Endodermal cell (in vitro differentiated cells): ENCODE measurements around the gene MIEF1. TPM values are rescaled to one million over a fixed set of nuclear protein-coding genes. Genes with fewer than 3 reads are reported as not detected.

Experiments used
- DNase-seq: peaks from one replicate; pipeline ENCODE4 v3.0.0-alpha.2; 2017
- H3K27ac ChIP-seq: 2 replicates; pipeline ENCODE4 v1.5.1; 2013; ENCODE audit warnings: mild to moderate bottlenecking, low read depth, low read length, moderate library complexity
- H3K27me3 ChIP-seq: 2 replicates; pipeline ENCODE4 v1.6.1; 2013; ENCODE audit warnings: mild to moderate bottlenecking, low read length, moderate library complexity; ENCODE audit not compliant: insufficient read depth, control insufficient read depth, poor library complexity, severe bottlenecking
- H3K36me3 ChIP-seq: 2 replicates; pipeline ENCODE4 v1.7.0; 2013; ENCODE audit warnings: mild to moderate bottlenecking, low read length, moderate library complexity; ENCODE audit not compliant: control insufficient read depth, insufficient read depth
- H3K4me1 ChIP-seq: one replicate; pipeline ENCODE4 v1.7.0; 2013; ENCODE audit warnings: low read length; ENCODE audit not compliant: control insufficient read depth, insufficient read depth
- H3K4me3 ChIP-seq: 2 replicates; pipeline ENCODE4 v1.5.1; 2013; ENCODE audit warnings: mild to moderate bottlenecking, low read length, moderate library complexity
- H3K9ac ChIP-seq: 2 replicates; pipeline ENCODE4 v1.6.1; 2013; ENCODE audit warnings: mild to moderate bottlenecking, low read length, moderate library complexity; ENCODE audit not compliant: poor library complexity, severe bottlenecking; ENCODE audit errors: extremely low read depth
- H3K9me3 ChIP-seq: 2 replicates; pipeline ENCODE4 v1.6.1; 2013; ENCODE audit warnings: mild to moderate bottlenecking, low read length, moderate library complexity; ENCODE audit not compliant: control insufficient read depth
- H3K27ac Mint-ChIP-seq: 2 replicates; pipeline ENCODE4 v1.8.0; 2020; ENCODE audit warnings: mixed read lengths
- H3K27me3 Mint-ChIP-seq: 2 replicates; pipeline ENCODE4 v1.8.0; 2021; ENCODE audit warnings: mild to moderate bottlenecking, mixed read lengths; ENCODE audit not compliant: insufficient read depth
- H3K36me3 Mint-ChIP-seq: 2 replicates; pipeline ENCODE4 v1.8.0; 2020; ENCODE audit warnings: low read depth, mixed read lengths
- H3K4me1 Mint-ChIP-seq: 2 replicates; pipeline ENCODE4 v1.8.0; 2020; ENCODE audit warnings: mixed read lengths
- H3K4me3 Mint-ChIP-seq: 2 replicates; pipeline ENCODE4 v1.8.0; 2020; ENCODE audit warnings: mild to moderate bottlenecking, moderate library complexity, mixed read lengths
- H3K9me3 Mint-ChIP-seq: 2 replicates; pipeline ENCODE4 v1.8.0; 2020; ENCODE audit warnings: mild to moderate bottlenecking, mixed read lengths
- WGBS, 2 experiments: methylation state at CpG; one replicate each; pipeline versions ENCODE4 v1.1.5 to v1.1.7; 2013; ENCODE audit warnings: missing lambda C conversion rate in 2 of 2, mixed read lengths in 1 of 2; ENCODE audit not compliant: insufficient coverage in 1 of 2, insufficient read length in 1 of 2; 5-methylcytosine and 5-hydroxymethylcytosine counted together
- total RNA-seq, 2 donors: library from RNA; stranded (reverse); fragmentation: NEBNext Ultra II Directional in 1 of 2; extraction: Animal tissue kit (Norgen Biotek cat#: 25700) in 1 of 2; gene quantifications; 2 replicates in 1 of 2; 3 replicates in 1 of 2; pipeline ENCODE4 v1.2.1, GENCODE V29; 2021
- TF ChIP-seq, protein P1 (sequence below): fragments of 200-600 bp; sonication (generic); conservative IDR thresholded peaks from 2 replicates; pipeline ENCODE4 v1.5.0; 2021; ENCODE audit warnings: antibody characterized with exemption, mild to moderate bottlenecking

MIEF1 gene
- total RNA-seq, 2 donors from 2014 or later = 36.0 to 43.3 TPM

GRCh38 chr22:39535831-39536449, 33.9 kb downstream of the MIEF1 start:
- TF ChIP-seq, protein P1, sequence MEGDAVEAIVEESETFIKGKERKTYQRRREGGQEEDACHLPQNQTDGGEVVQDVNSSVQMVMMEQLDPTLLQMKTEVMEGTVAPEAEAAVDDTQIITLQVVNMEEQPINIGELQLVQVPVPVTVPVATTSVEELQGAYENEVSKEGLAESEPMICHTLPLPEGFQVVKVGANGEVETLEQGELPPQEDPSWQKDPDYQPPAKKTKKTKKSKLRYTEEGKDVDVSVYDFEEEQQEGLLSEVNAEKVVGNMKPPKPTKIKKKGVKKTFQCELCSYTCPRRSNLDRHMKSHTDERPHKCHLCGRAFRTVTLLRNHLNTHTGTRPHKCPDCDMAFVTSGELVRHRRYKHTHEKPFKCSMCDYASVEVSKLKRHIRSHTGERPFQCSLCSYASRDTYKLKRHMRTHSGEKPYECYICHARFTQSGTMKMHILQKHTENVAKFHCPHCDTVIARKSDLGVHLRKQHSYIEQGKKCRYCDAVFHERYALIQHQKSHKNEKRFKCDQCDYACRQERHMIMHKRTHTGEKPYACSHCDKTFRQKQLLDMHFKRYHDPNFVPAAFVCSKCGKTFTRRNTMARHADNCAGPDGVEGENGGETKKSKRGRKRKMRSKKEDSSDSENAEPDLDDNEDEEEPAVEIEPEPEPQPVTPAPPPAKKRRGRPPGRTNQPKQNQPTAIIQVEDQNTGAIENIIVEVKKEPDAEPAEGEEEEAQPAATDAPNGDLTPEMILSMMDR = no peak

GRCh38 chr22:39536711-39537110, 34.6 kb downstream of the MIEF1 start:
- no peak overlapping the region for H3K9ac ChIP-seq
- no peak overlapping the region for H3K27ac ChIP-seq
- H3K4me1 ChIP-seq = peaks cover 13% of the 10 kb centered on the region
- no peak overlapping the region for H3K4me3 Mint-ChIP-seq
- no peak overlapping the region for H3K27ac Mint-ChIP-seq
- no peaks in the 10 kb centered on the region for H3K27me3 ChIP-seq
- TF ChIP-seq, protein P1 = no peak
- no peaks in the 10 kb centered on the region for H3K36me3 ChIP-seq
- H3K9me3 ChIP-seq = no peaks in the 10 kb centered on the region
- no peaks in the 10 kb centered on the region for H3K36me3 Mint-ChIP-seq
- H3K27me3 Mint-ChIP-seq = peaks cover 5% of the 10 kb centered on the region
- H3K4me1 Mint-ChIP-seq = peaks cover 14% of the 10 kb centered on the region
- 90 to 95% methylated on average over 5 to 8 of the region's 8 CpGs for WGBS, 2 experiments
- DNase-seq = no peak
- no peak overlapping the region for H3K4me3 ChIP-seq
- no peaks in the 10 kb centered on the region for H3K9me3 Mint-ChIP-seq

More at GRCh38 chr22:39535831-39536449, 33.9 kb downstream of the MIEF1 start:
- H3K4me1 ChIP-seq = peaks cover 21% of the 10 kb centered on the region
- no peak overlapping the region for H3K4me3 ChIP-seq
- no peaks in the 10 kb centered on the region for H3K9me3 ChIP-seq
- H3K27me3 Mint-ChIP-seq = peaks cover 5% of the 10 kb centered on the region
- 94 to 100% methylated on average over 4 to 15 of the region's 15 CpGs for WGBS, 2 experiments
- no peak overlapping the region for H3K9ac ChIP-seq
- H3K36me3 Mint-ChIP-seq = peaks cover 5% of the 10 kb centered on the region
- no peaks in the 10 kb centered on the region for H3K9me3 Mint-ChIP-seq
- H3K4me1 Mint-ChIP-seq = peaks cover 20% of the 10 kb centered on the region
- H3K27ac Mint-ChIP-seq = no peak overlapping the region
- H3K27me3 ChIP-seq = no peaks in the 10 kb centered on the region
- H3K27ac ChIP-seq = no peak overlapping the region
- DNase-seq = no peak
- no peak overlapping the region for H3K4me3 Mint-ChIP-seq
- H3K36me3 ChIP-seq = peaks cover 6% of the 10 kb centered on the region

DNA sequence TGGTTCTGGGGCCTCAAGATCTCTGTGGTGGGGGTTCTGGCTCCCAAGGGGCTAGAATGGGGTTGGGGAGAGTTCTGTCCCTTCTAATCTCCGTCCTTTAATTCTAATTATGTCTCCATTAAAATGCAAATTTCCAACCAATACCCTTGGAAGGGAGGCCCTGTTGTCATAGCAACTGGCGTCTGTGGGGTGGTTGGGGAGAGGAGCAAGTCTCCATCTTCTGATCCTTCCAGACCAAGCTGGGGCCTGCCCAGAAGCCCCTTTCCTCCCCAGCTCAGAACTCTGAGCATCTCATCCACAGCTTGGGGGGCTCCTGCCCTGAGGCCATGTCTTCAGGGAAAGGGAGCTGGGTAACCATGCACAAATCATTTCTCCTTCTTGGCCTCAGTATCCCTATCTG, 35.9 kb downstream of the MIEF1 start:
- Mint-ChIP-seq H3K4me3 (no peak overlapping the region), H3K27ac (no peak overlapping the region), H3K36me3 (no peaks in the 10 kb centered on the region), H3K4me1 (peaks cover 12% of the 10 kb centered on the region), H3K27me3 (peaks cover 6% of the 10 kb centered on the region), H3K9me3 (no peaks in the 10 kb centered on the region)
- H3K9me3 ChIP-seq = no peaks in the 10 kb centered on the region
- TF ChIP-seq, protein P1 = no peak
- H3K36me3 ChIP-seq = no peaks in the 10 kb centered on the region
- H3K27me3 ChIP-seq = no peaks in the 10 kb centered on the region
- peaks cover 12% of the 10 kb centered on the region for H3K4me1 ChIP-seq
- no peak overlapping the region for H3K4me3 ChIP-seq
- H3K9ac ChIP-seq = no peak overlapping the region
- H3K27ac ChIP-seq = no peak overlapping the region
- DNase-seq = no peak
- WGBS, 2 experiments = 83% methylated on average over 1 of the region's 2 CpGs; no CpG with 5 or more reads in 1 of the 2 experiments
